WERI-Rb-1 (cell line): ENCODE measurements around the gene CCDC88A.
"Not testable (repeated sequence)": the region's sequence is repeated elsewhere in the genome, so short reads cannot be mapped to it uniquely, and the experiment has no call there.

Experiments used
- DNase-seq: peaks from one replicate; pipeline ENCODE4 v3.0.0-alpha.2; 2020
- H3K27ac ChIP-seq: fragments of 250-450 bp; sonication (Bioruptor Pico); 2 replicates; pipeline ENCODE4 v1.5.1; 2020; ENCODE audit warnings: mild to moderate bottlenecking, moderate library complexity
- H3K27me3 ChIP-seq: fragments of 250-450 bp; sonication (Bioruptor Pico); 2 replicates; pipeline ENCODE4 v1.5.1; 2021; ENCODE audit warnings: mild to moderate bottlenecking, low read depth, moderate library complexity; ENCODE audit not compliant: insufficient read depth, severe bottlenecking
- H3K36me3 ChIP-seq: fragments of 250-450 bp; sonication (Bioruptor Pico); 2 replicates; pipeline ENCODE4 v1.5.1; 2020; ENCODE audit warnings: mild to moderate bottlenecking, moderate library complexity
- H3K4me3 ChIP-seq: 2 replicates; pipeline ENCODE4 v1.5.1; 2011; ENCODE audit warnings: low read depth, mild to moderate bottlenecking, control low read depth, low read length
- H3K9me3 ChIP-seq: fragments of 250-450 bp; sonication (Bioruptor Pico); 2 replicates; pipeline ENCODE4 v1.5.1; 2021; ENCODE audit warnings: mild to moderate bottlenecking, moderate library complexity; ENCODE audit not compliant: severe bottlenecking
- TF ChIP-seq, protein P1 (sequence below): IDR thresholded peaks from 2 replicates; pipeline ENCODE4 v1.5.1; 2011; ENCODE audit warnings: low read depth, mild to moderate bottlenecking, control low read depth, inconsistent platforms, low read length

Gene CCDC88A

DNA sequence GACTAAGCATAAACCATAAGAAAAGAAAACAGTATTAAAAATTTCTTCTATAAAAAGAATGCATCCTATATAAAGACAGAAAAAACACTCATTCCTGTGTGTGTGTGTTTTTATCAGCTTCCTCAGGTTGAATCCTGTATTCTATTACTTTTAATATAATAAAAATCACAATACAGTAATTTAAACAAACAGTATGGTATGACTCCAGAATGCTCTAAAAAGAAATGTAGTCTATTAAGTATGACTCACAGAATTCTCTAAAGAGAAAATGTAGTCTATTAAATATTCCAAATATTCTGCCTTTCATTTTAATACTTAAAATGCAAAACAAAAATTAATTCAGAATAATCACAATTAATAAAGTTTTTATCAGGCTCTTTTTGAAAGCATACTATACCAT, 19.8 kb downstream of the CCDC88A start:
- Histone ChIP-seq H3K36me3 (no peaks in the 10 kb centered on the region), H3K27me3 (no peaks in the 10 kb centered on the region), H3K27ac (no peak overlapping the region), H3K4me3 (no peak overlapping the region), H3K9me3 (no peaks in the 10 kb centered on the region)
- TF ChIP-seq, protein P1, sequence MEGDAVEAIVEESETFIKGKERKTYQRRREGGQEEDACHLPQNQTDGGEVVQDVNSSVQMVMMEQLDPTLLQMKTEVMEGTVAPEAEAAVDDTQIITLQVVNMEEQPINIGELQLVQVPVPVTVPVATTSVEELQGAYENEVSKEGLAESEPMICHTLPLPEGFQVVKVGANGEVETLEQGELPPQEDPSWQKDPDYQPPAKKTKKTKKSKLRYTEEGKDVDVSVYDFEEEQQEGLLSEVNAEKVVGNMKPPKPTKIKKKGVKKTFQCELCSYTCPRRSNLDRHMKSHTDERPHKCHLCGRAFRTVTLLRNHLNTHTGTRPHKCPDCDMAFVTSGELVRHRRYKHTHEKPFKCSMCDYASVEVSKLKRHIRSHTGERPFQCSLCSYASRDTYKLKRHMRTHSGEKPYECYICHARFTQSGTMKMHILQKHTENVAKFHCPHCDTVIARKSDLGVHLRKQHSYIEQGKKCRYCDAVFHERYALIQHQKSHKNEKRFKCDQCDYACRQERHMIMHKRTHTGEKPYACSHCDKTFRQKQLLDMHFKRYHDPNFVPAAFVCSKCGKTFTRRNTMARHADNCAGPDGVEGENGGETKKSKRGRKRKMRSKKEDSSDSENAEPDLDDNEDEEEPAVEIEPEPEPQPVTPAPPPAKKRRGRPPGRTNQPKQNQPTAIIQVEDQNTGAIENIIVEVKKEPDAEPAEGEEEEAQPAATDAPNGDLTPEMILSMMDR: no peak
- no peak for DNase-seq

DNA sequence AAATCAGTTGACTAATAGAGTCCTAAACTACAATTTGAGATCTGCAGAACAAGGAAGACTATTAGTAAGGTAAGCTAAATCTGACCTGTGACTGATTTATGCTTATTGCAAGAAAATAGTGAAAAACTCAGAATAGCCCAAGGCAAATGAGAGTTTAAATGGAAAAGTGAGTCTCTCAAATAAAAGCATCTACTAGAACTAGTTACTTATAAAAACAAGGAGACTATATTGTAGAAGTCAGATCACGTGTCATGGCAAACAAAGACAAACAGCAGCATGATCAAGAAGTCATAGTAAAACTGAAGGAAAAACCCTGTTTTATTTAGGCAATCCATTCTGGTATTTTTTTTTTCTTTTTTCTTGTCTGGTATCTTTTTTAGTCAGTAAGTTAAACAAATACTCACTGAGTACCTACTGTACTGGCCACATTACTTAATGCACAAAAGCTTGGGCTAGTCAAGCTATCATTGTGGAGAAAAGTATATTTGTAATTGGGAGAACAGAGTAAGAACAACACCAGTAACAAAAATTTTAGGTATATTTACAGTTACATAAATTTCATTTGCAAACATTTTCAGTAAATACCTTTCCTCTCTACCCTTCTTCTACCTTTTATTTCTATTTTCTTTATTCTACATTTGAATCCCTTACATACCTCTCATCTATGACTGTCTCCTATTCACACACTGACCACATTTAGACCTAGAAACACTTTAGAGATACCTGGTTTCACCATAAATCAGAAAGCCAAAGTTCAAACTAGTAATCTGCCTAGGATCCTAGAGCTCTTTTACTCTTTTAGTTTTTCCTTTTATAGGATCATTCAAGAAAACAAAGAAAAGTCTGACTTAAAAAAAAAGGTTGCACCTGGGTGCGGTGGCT, 23.7 kb downstream of the CCDC88A start:
- Histone ChIP-seq H3K27ac (no peak overlapping the region), H3K4me3 (no peak overlapping the region), H3K36me3 (no peaks in the 10 kb centered on the region), H3K27me3 (no peaks in the 10 kb centered on the region), H3K9me3 (no peaks in the 10 kb centered on the region)
- TF ChIP-seq, protein P1: no peak
- no peak for DNase-seq

DNA sequence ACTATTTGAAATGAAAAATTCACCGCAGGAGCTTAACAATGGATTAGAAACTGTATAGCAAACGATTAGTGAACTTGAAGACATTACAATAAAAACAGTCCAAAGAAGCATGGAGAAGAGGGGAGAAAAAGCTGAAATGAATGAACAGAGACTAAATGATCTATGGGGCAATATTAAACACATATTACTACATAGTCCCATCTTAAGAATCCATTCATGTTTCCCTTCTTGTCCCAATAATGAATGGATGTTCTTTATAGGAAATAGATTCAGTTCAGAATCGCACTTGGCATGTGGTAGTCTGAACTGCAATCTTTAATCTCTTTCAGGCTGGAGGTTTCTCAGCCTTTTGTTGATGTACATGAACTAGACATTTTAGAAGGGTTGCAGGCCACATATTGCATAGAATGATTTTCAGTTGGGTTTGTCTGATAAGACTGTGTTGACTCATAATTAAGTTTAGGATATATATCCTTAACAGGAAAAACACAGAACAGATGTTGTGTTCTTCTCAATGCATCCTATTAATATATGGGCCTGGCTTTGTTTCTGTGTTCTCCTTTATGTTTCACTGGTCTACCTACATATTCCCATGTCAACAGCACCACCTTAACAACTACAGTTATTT, 27.9 kb downstream of the CCDC88A start:
- no peak overlapping the region for H3K27ac ChIP-seq
- no peak for DNase-seq

DNA sequence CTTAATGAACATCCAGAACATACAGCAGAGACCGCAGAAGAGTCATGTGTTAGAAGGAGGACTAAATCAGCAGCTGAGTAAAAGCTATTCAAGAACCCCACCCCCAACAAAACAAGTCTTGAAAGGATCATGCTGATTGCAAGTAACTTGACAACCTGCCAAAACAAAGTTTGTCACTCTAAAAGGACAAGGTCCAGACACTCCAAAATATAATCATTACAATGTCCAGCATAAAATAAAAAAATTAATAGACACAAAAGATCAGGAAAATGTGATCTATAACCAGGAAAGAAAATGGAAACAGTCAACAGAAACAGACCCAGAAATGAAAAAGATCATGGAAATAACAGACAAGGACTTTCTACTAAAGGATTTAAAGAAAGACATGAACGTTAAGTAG, 28.5 kb downstream of the CCDC88A start:
- peaks cover 4% of the 10 kb centered on the region for H3K36me3 ChIP-seq
- no peak overlapping the region for H3K4me3 ChIP-seq
- H3K27me3 ChIP-seq: no peaks in the 10 kb centered on the region
- H3K9me3 ChIP-seq: no peaks in the 10 kb centered on the region
- H3K27ac ChIP-seq: no peak overlapping the region
- TF ChIP-seq, protein P1: no peak
- DNase-seq: no peak

More for the DNA sequence above, 27.9 kb downstream of the CCDC88A start:
- no peaks in the 10 kb centered on the region for H3K9me3 ChIP-seq
- TF ChIP-seq, protein P1: no peak
- H3K27me3 ChIP-seq: no peaks in the 10 kb centered on the region
- peaks cover under 1% of the 10 kb centered on the region; the same call in 1 of the 2 replicates for H3K36me3 ChIP-seq
- H3K4me3 ChIP-seq: no peak overlapping the region

DNA sequence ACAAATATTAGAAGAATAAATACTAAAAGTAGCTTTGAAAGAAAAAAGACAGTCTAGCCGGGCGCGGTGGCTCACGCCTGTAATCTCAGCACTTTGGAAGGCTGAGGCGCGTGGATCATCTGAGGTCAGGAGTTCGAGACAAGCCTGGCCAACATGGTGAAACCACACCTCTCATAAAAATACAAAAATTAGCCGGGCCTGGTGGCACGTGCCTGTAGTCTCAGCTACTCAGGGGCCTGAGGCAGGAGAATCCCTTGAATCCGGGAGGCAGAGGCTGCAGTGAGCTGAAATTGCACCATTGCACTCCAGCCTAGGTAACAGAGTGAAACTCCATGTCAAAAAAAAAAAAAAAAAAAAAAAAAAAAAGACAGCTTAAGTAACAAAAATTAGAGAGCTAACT, 34.1 kb downstream of the CCDC88A start:
- H3K36me3 ChIP-seq, H3K27me3 ChIP-seq, H3K9me3 ChIP-seq, DNase-seq, H3K4me3 ChIP-seq, H3K27ac ChIP-seq: not testable (repeated sequence)

DNA sequence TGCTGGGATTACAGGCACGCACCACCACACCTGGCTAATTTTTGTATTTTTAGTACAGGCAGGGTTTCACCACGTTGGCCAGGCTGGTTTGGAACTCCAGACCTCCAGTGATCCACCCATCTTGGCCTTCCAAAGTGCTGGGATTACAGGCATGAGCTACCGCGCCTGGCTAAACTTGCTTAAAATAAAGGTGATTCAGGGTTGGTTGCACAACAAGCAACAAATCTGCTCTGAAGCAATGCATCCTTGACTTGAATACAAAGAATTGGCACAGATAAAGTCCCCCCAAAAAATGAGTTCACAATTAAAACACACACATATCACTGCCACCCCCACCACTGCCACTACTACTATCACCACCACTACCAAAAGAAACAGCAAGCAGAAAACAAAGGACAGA, 34.9 kb downstream of the CCDC88A start:
- Histone ChIP-seq H3K27me3 (no peaks in the 10 kb centered on the region), H3K36me3 (peaks cover 4% of the 10 kb centered on the region), H3K4me3 (no peak overlapping the region), H3K27ac (no peak overlapping the region), H3K9me3 (no peaks in the 10 kb centered on the region)
- DNase-seq: no peak
- TF ChIP-seq, protein P1: no peak
